ENCODE measurements around the gene LRP1.
A peak's percentile ranks its signal among the peaks of the same experiment; 100 is the strongest.

The LRP1 gene

DNA sequence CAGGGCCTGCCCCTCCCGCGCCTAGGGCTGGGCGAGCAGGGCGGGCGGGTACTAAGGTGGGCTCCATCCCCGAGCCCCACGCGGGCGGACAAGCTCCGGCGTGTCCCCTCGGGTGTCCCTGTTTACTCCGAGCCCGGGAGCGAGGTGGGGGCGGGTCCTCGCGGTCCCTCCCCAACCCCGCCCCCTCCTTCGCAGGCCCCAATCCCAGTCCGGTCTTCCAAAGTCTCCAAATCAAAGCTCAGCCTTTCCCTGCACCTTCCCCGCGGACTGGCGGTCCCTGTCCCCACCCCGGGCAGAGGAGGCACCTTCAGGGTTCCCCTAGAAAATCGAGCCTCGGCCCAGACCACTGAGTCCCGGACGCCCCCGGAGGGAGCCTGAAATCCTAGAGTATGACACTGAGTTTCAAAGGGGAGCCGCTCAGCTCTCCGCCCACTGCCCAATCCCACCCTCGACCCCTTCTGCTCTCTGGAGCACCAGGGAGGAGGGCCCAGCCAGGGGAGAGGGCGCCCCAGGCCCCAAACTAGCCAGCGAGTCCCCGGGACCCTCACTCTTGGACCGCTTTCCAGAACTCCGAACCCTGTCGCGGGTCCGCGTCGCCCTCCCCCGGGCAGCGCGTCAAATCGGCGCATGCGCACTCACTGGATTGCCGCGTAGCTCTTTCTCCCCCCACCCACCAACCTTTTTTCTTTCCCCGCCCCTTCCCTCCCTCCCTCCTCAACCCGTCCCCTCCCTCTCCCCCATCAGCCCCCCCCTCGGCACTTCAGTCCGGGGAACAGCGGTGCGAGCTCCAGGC is at the start of gene LRP1:
TSS of gene LRP1 (plus strand) at position 758 of the 793 bp plus-strand sequence. CDS start 482 bp downstream, outside the sequence.
- DNase-seq, result peak; percentile 53 to 82

DNA sequence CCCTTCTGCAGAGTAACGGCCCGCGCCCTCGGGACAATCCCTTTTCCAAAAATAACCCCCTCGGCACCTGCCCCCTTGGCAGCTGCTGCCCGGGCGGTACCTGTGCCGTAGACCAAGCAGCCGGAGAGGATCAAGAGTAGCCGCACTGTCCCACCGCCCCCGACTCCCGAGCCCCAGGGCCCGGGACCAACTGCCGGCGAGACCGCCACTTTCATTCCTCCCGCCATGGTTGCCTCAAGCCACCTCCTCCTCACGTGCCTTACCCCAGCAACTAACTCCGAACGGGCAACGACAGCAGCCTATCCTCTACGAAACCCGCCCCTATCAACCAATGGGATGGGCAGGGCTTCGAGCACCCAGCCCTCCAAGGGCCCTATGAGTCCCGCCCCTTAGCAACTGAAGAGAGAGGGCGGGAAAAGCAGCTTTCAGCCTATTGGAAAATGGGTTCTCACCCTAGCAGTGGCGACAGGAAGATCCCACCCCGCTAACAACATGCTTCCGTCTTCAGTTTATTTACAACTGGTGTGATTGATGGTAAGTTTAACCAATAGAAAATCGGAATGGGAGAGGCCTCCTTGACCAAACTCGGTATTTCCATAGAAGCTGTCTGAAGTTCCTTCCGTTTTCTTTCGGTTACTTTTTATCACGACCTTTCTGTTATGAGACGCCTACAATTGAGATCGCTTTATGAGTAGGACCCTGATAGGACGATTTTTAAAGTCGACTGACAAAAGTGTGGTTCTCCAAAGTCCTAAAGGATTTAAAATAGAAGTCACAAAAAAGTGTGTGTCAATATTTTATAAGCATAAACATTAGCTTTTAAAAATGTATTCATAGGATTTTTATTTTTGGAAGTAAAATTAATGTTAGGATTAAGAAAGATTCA is 49.5 kb upstream of the LRP1 start, which contains the start of gene NEMP1:
TSS of gene NEMP1 (minus strand) at position 273 of the 886 bp plus-strand sequence. CDS start at position 227, 46 bp downstream.
- DNase-seq, result peak; percentile 99 to 100

GRCh38 chr12:57079821-57080220 is 48.5 kb upstream of the LRP1 start:
- DNase-seq, result no peak

DNA sequence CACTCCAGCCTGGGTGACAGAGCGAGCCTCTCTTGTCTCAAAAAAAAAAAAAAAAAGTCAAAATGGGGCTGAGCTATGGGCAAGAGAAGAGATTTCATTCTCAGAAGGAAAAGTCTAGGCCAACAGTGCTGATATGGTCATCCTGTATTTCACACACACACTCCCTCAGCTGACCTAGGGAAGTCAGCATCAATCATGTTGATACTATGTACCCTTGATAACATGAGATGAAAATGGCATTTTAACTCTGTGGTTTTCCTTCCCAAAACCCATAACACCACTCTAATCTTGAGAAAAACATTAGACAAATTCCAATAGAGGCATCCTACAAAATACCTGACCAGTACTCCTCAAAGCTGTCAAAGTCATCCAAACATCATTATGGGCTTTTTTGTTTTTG is 47.4 kb upstream of the LRP1 start:
- no peak for DNase-seq

DNA sequence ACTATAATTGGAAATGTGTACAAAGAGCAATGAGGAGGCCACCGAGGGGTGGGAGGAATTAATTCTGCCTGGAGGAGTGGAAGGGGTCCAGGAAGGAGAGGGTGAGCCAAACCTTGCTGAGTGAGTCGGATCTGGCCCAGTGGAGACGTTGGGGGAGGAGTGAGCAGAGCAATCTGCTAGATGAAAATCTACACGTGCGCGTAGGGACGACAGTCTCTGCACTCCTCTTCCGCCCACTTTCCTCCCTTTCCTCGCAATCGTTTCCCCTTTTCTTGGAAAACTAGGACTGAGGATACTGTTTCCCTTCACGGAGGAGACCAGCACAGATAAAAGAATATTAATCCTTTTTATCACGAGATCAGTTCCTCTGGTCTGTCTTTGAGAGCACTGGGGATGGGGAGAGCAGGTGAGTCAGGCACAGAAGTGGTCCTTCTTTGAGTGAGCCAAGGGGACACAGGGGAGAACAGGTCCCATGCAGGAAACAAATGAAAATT is 42.2 kb upstream of the LRP1 start:
- DNase-seq, result no peak

DNA sequence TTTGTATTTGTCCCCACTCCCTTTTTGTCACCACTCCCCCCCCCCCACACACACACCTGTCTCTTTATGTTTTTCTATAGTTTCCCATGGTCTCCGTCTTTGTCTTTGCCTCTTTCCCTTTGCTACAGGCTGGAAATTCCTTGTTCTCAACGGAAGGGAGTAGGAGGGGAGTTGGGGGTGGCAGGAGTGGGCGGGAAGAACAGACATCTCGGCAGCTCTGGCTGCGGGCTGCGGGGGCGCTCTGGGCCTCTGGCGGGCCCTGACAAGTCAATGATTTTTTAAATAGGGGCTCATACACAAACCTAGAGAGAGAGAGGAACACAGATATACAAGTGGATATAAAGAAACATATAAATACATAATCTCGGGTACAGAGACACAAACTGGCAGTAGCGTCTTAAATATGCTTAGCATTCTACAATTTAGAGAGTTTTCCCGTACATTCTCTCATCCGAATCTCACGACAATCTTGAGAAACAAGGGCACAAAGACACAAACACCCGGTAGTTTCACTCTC is 41.7 kb upstream of the LRP1 start:
- peak in 1 of 2 experiments; percentile 70 for DNase-seq

DNA sequence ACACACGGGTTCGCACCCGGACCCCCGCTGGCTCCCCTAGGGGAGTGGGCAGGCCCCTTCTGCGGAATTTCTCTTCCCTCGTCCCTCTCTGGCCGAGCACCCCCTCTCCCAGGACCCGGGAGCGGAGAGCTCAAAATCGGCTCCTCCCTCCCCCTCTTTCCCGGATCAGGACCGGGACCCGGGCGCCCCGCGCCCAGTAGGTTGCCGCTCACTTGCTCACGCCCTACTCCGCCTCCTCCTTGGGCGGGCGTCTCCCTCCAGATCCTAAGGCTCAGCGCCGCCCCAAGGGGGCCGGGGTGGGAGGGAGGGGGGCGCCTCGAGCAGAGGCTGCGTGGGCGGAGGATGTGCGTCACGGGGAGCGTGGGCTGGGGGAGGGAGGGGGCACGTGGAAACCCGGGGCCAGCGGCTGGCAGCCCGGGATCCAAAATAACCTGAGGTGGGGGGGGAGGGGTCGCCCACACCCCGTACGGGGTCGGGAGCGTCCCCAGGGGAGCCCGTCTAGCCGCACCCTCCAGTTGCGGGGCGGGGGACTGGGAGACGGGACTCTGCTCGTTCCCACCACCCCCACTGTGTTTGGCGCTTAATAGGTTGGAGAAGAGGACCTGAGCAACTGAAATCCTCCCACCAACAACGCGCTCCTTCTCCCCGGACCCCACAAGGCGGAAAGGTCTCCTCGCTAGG is 41.1 kb upstream of the LRP1 start:
- peak; percentile 80 to 85 for DNase-seq

DNA sequence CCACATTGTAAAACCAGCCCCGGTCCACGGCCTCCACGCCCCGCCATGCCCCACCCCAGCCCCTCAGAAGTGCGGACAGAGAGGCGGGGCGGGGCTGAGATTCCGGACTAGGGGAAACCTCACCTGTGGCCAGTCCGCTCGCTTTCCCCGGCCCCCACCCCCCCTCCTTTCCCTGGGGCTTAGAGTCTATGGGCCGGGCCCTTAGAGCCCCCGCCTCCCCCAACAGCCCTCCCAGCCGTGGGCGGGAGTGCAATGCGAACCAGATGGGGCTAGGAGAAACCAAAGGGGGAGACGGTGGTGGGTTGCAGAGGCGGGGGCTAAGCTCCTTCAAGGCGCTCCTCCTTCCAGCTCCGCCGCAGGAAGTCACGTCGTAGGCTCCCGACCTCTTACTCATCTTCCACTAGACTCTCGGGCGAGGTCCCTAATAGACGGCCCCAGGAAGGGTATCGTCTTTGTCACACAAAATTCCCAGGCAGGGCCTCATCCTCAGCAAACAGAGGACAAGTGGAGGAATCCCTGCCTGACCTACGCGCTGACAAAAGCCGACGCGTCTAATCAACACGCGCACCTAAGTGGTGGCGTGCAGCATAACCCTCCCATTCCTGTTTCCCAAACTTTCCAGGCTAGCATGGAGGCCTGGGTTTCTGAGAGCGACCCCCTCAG is 40.5 kb upstream of the LRP1 start:
- peak; percentile 94 to 96 for DNase-seq

DNA sequence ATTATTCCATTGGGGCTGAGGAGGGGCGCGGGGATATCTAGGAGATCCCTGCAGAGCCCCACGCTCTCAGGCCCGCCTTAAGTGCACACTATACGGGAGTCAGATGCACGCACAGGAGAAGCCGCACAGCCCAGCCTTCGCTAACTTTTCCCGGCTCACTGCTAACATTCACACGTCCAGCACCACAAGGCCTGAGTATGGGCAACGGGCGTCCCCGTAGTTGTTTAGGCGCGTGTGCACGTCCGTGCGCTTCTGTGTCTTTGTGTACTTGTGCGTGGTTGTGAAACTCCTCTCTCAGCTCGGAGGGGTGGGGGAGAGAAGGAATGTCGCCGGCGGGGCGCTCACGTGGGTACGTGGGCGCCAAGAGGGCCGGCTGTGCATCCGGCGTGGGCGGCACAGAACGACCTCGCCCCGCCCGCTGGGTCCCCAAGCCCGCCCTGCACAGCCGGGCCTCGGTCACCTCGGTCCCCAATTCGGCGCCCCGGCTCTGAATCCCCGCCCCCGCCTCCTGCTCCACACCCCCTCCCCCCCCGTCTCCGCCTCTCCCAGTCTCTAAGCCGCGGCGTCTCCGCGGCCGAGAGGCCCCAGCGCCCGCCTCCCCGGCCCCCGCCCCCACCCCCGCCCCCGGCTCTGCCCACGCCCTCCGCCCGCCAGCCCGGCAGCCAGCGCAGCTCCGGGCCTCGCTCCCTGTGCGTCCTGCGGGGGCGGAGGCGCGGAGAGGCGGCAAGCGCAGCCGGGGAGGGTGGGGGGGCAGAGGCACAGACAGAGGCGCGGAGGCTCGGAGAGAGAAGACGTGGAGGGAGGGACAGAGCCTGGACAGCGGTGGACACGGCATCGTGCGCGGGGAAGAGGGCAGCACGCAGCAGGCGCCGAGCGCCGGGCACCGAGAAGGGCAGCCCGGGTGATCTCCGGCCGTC is 39.7 kb upstream of the LRP1 start, which contains the start of gene NAB2:
TSS of gene NAB2 (plus strand) at position 761 of the 917 bp plus-strand sequence. CDS start 158 bp downstream, outside the sequence.
- peak; percentile 84 to 91 for DNase-seq

DNA sequence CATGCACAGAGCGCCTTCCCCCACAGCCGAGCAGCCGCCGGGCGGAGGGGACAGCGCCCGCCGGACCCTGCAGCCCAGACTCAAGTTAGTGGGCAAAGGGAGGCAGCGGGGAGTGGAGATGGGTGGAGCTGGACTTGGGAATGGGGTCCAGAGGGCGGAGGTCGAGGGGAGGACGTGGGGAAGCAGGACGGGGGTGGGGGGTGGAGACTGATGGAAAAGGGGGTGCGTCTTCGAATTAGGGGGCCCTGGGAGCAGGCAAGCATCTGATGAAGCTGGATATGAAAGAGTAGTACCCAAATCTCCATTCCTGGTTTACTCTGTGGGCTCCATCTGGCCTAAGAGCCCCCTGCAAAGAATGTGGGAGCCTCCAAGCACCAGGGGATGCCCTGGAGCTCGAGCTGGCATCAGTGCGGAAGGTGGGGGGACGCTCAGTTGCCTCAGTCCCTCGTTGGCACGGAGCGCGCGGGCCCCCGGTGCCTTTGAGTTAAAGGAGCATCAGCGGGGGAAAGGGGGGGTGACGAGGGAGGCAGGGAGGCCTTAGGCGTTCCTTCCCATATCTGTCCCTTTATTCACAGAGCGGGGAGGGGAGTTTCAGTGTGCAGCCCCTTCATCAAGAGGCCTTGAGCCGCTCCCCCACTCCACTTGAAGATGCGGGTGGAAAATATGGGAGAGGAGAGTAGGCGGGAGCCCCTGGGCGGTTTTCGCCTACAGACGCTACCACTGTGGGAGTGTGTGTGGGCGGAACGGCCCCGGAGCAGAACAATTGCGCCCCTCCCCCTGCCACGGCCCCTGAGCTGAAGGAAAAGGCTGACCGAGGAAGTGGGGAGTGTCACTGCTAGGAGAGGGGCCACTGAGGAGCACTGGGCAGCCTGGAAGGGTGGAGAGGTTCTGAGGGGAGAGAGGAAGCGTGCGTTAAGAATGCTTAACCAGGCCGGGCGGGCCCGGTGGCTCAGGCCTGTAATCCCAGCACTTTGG is 38.7 kb upstream of the LRP1 start:
- peak in 1 of 2 experiments; percentile 31 for DNase-seq

- no peak for DNase-seq
Measured at GRCh38 chr12:57090490-57090889, 37.8 kb upstream of the LRP1 start.

GRCh38 chr12:57090924-57091637 is 37.2 kb upstream of the LRP1 start:
- DNase-seq, result no peak

GRCh38 chr12:57091638-57092528 is 36.4 kb upstream of the LRP1 start:
- no peak for DNase-seq

DNA sequence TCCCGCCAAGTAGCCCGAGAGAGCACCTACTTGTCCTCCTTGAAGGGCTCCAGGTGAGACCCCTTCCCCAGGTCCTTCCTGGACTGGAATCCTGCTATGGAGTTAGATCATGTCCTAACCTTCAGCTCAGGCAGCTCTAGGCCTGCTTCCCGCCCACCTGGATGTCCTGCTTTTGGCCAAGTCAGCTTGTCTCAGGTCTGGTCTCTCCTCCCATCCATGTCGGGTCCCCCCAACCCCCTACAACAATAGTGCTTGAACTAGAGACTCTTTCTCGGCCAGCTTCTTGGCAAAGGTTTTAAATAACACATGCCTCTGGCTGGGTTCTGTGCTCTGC is 35.8 kb upstream of the LRP1 start:
- no peak for DNase-seq

GRCh38 chr12:57092876-57093414 is 35.3 kb upstream of the LRP1 start:
- DNase-seq, result no peak

- DNase-seq, result no peak
Measured at GRCh38 chr12:57093415-57094207, 34.7 kb upstream of the LRP1 start.
